ENCODE data around the gene RPUSD4. TPM values are rescaled to one million over a fixed set of nuclear protein-coding genes. Genes with fewer than 3 reads are reported as not detected.

Gene RPUSD4
- total and polyA plus RNA-seq, 10 of the 15 experiments (the other 5 are each of a cell fraction or from before 2014, with no cell fraction given) = 24.5 to 47.6 (median 31.7) TPM

DNA sequence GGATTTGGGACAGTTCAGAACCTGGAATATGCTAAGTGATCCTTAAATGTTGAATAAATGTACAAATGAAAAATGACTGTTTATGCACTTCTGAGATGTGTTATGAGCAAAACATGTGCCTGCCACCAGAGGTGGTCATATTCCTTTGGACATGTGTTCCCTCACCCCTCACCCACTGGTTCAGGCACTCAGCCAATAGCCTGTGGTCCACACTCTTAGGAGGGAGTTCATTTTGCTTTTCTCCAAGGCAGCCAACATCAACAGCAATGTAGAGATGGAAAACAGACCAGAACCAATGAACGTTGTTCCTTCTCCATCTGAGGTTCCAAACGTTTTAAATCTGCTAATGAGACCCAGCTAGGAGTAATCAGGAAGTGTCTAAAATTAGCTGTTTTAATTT lies 44.0 kb downstream of the RPUSD4 start:
- H3K36me3 ChIP-seq (ENCODE audit: control insufficient read depth in 2 of 2, insufficient read depth in 2 of 2, low read length in 1 of 2) = no peaks in the 10 kb centered on the region
- FAIRE-seq (no peak), ATAC-seq (no peak), DNase-seq (ENCODE audit: low read depth, low spot score) (no peak)
- H3K9me3 ChIP-seq (replicated peaks; ENCODE audit: control insufficient read depth, insufficient read depth, low read length) = no peaks in the 10 kb centered on the region
- WGBS (ENCODE audit: insufficient coverage, insufficient replicate concordance, low lambda C conversion rate, missing lambda C conversion rate) = 2% methylated on average over 2 of the region's 2 CpGs
- H3K27me3 ChIP-seq (replicated peaks in 1 of 2; ENCODE audit: control insufficient read depth in 2 of 2, insufficient read depth in 2 of 2, low read length in 1 of 2) = no peaks in the 10 kb centered on the region
- BruUV-seq (replicated peaks) = no TSS peak
- H3K4me1 ChIP-seq (ENCODE audit: control insufficient read depth, insufficient read depth, low read length) = no peaks in the 10 kb centered on the region
- intact Hi-C loops (cut with micrococcal nuclease; ENCODE audit: unreplicated experiment) (no loop called here), in situ Hi-C loops (cut with MboI) (no loop called here)
- H3K4me2 ChIP-seq (ENCODE audit: control insufficient read depth, insufficient read depth) = no peak overlapping the region
- RAD21 ChIA-PET (ENCODE audit: unreplicated experiment) = no interaction called here
- no peak overlapping the region for H3K27ac ChIP-seq (ENCODE audit: control insufficient read depth, insufficient read depth)
- POLR2A ChIA-PET = no interaction called here
- no peaks in the 10 kb centered on the region for H3K79me2 ChIP-seq (ENCODE audit: control insufficient read depth, insufficient read depth, low read length)
- no peak overlapping the region for H3K9ac ChIP-seq (ENCODE audit: control insufficient read depth, insufficient read depth, low read length)
- no peak overlapping the region for H2AFZ ChIP-seq (ENCODE audit: control insufficient read depth, low read depth, low read length)
- SMC1A ChIA-PET (ENCODE audit: uncharacterized antibody, unreplicated experiment) = interaction anchor here (1.2 kb wide), 1 partner anchor 240 kb away, joined by 3 read pairs; no protein-coding TSS in a partner anchor
- TF ChIP-seq, protein P1, sequence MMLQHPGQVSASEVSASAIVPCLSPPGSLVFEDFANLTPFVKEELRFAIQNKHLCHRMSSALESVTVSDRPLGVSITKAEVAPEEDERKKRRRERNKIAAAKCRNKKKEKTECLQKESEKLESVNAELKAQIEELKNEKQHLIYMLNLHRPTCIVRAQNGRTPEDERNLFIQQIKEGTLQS (IDR thresholded peaks at IDR 0.05; ENCODE audit: borderline replicate concordance, extremely low read depth, low read depth, low read length) = no peak
- no peak for TF ChIP-seq EGR1 (IDR thresholded peaks at IDR 0.05; ENCODE audit: borderline replicate concordance in 1 of 2, low read depth in 2 of 2, low read length in 2 of 2)
- TF ChIP-seq, protein P2, sequence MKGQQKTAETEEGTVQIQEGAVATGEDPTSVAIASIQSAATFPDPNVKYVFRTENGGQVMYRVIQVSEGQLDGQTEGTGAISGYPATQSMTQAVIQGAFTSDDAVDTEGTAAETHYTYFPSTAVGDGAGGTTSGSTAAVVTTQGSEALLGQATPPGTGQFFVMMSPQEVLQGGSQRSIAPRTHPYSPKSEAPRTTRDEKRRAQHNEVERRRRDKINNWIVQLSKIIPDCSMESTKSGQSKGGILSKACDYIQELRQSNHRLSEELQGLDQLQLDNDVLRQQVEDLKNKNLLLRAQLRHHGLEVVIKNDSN (IDR thresholded peaks at IDR 0.05; ENCODE audit: borderline replicate concordance, extremely low read length, insufficient read depth, low read depth, low read length) = no peak
- no peak for TF ChIP-seq NR2C1 (IDR thresholded peaks at IDR 0.05)
- TF ChIP-seq, protein P3, sequence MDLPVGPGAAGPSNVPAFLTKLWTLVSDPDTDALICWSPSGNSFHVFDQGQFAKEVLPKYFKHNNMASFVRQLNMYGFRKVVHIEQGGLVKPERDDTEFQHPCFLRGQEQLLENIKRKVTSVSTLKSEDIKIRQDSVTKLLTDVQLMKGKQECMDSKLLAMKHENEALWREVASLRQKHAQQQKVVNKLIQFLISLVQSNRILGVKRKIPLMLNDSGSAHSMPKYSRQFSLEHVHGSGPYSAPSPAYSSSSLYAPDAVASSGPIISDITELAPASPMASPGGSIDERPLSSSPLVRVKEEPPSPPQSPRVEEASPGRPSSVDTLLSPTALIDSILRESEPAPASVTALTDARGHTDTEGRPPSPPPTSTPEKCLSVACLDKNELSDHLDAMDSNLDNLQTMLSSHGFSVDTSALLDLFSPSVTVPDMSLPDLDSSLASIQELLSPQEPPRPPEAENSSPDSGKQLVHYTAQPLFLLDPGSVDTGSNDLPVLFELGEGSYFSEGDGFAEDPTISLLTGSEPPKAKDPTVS (IDR thresholded peaks at IDR 0.05; ENCODE audit: low read depth, low read length) = no peak
- TF ChIP-seq, protein P4, sequence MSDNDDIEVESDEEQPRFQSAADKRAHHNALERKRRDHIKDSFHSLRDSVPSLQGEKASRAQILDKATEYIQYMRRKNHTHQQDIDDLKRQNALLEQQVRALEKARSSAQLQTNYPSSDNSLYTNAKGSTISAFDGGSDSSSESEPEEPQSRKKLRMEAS (IDR thresholded peaks at IDR 0.05; ENCODE audit: low read depth, low read length) = no peak
- TF ChIP-seq FOS (IDR thresholded peaks at IDR 0.05; ENCODE audit: borderline replicate concordance, extremely low read depth, insufficient read length) = no peak
- TF ChIP-seq, protein P5, sequence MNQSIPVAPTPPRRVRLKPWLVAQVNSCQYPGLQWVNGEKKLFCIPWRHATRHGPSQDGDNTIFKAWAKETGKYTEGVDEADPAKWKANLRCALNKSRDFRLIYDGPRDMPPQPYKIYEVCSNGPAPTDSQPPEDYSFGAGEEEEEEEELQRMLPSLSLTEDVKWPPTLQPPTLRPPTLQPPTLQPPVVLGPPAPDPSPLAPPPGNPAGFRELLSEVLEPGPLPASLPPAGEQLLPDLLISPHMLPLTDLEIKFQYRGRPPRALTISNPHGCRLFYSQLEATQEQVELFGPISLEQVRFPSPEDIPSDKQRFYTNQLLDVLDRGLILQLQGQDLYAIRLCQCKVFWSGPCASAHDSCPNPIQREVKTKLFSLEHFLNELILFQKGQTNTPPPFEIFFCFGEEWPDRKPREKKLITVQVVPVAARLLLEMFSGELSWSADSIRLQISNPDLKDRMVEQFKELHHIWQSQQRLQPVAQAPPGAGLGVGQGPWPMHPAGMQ (IDR thresholded peaks at IDR 0.05; ENCODE audit: borderline replicate concordance) = no peak
- no peaks in the 10 kb centered on the region for H4K20me1 ChIP-seq (ENCODE audit: control insufficient read depth, insufficient read depth)
- CTCF ChIA-PET = no interaction called here
- H3K4me3 ChIP-seq = no peak overlapping the region

All from GM12878 (cell line).